ENCODE results near the gene SYNPR.
A peak's percentile ranks its signal among the peaks of the same experiment; 100 is the strongest.

SYNPR gene

DNA sequence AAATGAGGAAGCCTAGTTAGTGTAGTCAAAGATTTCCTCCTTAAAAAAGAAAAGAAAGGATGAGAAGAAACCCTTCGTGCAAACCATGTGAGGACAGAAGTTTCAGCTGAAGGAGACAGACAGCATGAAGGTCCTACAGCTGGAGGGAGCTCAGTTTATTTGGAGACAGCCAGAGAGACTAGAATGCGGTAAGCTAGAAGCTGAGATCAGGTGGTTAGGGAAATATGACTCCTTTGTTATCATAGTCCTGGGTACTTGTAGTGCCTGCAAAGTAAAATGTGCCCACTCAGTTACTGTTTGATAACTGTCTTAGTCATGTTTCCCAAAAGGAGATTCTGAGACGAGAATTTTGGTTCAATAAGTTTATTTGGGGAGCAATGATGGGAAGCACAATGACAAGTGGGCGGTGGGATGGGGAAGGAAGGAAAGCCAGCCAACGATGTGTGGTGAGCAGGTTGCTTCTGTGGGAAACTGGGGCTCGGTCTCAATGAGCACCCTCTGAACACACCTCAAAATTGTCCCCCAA lies 195.6 kb downstream of the SYNPR start:
- DNase-seq (ENCODE audit: low spot score) = no peak

DNA sequence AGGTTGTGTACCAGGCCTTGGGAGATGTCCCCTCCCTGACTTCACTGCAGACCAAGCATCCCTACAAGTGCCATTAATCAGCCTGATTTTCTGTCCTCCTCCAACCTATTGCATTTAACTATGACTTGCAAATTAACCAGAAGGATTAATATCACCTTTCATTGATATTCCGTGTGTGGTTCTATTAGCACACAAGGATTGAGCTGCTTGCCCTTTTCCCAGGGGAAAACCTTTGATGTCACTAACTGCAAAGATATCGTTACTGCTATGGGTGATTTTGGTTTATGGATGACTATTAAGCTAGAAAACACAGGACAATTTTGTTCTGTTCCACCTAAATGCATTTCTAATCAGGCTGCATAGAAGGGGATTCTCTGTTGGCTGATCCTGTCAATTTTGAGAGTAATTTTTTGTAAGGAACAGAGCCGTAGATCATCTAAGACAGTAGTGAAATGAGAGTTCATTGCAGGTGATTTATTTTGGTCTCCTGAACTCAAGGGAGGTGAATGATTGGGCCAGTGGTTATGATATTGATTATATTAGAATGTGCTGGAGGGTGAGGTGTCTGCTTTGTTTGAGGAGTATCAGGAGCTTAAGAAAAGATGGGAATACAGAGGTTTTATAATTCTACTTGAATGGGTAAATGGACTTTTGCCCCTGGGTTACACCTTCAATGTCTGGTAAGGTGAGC lies 196.9 kb downstream of the SYNPR start:
- no peak for DNase-seq (ENCODE audit: low spot score)

DNA sequence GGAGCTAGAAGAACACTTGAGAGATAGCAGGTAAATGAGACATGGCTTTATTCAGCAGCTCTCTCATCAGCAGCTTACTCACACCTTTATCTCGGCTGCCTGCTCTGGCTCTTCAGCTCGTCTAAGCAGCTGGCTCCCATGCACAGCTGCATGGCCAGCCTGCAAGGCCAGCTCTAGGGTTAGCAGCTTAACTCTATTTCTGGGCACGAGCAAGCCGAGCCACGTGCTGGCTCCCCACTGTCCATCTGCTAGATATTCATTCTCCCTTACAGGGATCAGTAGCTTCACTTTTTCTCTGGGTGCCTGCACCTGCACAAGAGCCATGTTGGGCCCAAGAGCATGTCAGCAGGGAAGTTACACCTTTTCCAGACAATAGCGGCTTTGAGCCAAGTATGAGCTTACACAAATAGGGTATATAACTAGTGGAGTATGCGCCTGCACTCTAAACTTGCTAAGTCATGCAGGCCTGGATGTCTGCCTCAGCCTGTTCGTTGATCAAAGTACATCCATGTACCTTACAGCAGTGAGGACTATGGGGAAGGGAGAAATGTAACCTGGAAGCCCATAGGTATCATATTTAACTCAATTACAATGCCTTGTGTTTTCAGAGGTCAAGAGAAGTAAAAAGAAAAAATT lies 199.5 kb downstream of the SYNPR start:
- no peak for DNase-seq (ENCODE audit: low spot score)

DNA sequence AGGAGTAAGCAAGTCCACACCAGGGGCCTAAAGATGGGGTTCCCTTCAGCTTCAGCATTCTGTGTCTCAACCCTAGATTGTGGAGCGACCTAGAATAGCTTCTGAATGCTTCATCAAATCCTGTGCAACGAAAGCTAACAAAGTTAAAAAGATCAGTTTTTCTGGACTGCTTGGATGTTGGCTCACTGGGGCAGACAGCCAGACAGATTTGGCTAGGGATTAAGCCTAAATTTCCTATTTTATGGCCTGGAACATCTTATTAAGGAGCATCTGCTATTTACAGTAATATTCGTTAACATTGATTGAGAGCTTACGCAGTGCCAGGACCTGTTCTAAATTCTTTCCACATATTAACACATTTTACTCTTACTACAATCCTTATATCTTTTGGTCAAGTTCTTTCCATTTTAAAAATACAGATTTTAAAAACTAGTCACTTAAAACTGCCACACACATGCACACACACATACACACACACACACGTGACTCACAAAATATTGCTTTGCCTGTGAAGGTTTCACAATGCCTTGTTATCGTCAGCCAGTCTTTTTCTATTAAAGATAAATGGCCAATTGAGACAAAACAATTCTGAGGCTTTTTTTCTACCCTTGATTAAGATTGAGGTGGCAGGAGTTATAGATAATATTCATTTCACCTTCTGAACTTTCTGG lies 201.0 kb downstream of the SYNPR start:
- DNase-seq (ENCODE audit: low spot score) = peak; percentile 14

DNA sequence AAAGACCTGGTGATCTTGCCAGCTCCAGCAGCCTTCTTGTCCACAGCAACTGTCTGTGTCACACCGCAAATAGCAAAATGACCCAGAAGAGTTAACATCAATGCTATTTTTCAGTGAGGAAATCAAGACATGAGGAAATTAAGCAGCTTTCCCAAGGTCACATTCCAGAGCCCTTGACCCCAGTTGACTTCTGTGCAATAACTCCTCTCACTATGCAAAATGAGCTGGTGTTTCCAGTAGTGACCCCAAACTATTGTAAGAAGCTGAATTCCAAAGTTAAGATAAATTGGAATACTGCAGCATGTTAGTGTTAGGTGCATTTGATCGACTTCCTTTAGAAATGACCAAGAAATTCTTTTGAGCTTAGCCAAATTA lies 201.5 kb downstream of the SYNPR start:
- peak; percentile 30 for DNase-seq (ENCODE audit: low spot score)

DNA sequence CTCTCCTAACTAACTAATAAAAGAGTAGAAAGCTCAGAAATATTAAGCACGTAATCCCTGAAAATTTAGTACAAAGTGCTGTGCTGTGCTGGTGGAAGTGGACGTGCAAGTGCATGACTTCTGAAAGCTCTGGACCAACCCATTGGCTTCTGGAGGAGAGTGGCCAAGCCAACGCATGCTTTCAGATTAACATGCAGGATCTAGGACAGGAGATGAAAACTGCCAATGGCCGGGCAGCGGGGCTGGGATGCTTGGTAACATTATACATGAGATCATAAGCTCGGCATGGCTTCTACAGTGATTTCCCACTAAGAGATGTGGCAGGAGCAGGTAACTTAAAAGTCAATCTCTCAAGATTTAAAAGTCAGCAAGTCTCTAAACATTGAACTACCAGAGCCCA lies 203.5 kb downstream of the SYNPR start:
- no peak for DNase-seq (ENCODE audit: low spot score)

DNA sequence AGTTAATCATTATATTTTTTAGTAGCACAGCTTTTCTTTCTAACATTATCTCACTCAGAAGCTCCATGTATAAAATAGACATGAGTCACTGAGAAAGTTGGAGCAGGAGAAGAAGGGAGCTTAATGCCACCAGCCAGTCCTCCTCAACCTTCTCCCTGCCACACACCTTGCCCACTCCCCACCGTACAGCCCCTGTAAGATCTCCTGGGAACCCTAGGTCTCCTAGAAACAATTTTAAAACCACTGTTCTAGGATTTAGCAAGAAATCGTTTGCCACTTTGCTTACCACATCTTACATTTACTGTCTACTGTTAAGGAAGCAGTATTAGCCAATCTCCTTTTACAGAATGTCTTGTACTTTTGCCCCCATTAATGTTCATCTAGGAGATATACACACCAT lies 204.2 kb downstream of the SYNPR start:
- DNase-seq (ENCODE audit: low spot score) = no peak

DNA sequence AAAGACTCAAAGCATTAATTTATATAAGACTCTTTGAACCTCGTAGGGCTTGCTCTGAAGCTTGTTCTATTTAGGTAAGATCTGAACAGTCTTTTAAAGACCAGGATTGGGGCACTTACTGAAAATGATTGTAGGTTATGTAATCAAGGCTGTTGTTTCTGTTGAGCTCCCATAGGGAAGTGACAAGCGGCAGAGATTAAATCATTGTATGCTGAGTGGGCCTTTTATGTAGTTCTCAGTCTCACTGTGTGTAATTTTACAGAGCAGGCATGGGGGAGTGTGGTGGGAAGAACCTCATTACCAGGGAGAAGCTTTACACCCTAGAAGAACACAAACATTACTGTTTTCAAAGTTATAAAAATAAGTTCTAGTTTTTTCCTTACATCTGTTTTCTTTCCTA lies 214.4 kb downstream of the SYNPR start:
- DNase-seq (ENCODE audit: low spot score) = no peak

DNA sequence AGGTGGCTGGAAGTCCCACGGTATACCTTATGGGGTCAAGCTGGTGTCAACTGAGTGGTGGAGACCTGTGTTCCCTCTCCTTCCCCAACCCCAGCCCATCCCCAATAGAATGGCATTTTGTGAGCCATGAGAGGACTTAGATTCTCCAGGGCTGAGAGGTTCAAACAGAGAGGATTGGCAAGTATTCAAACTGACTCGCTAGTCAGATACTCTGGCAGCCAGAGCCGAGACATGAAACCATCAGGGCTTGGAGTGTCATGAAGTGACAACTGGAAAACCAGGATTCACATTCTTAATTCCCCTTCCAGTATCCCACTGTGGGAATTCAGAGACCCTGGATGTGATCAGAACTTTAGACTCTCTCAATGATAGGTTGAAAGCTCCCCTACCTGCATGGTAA lies 215.0 kb downstream of the SYNPR start:
- no peak for DNase-seq (ENCODE audit: low spot score)

DNA sequence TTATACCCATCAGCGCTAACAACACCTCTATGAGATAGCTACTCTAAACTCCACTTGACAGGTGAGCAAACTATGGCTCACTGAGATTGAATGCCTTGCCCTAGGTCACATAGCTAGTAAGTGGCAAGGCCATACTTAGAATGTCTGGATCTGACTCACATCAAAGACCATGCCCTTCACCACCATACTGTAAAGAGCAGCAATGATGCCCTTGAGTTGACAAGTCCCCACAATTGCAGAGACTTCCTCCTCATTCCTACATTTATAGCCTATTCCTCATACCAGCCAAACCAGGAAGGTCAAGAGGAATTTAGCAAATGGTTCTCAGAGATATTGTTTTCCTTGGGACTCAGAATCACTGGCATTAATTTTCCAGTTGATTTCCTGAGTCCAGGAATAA lies 216.5 kb downstream of the SYNPR start:
- no peak for DNase-seq (ENCODE audit: low spot score)

DNA sequence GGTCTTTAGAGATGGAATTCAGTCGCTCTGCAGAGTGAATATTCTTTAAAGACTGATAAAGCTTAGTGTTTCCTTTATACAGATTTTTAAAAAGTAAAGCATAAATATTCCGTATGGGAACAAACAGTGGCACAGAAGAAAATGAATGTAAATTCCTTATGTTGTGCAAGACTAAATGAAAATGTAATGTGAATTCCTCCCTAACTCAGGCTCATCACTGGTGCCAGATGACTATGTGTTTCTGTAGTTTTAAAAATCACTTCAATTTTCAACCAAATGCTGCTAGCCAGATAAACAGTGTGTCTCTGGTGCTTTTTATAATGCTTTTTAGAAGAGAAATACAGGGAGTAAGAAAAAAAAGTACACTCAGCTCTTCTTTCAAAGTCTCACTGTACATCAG lies 219.5 kb downstream of the SYNPR start:
- DNase-seq (ENCODE audit: low spot score) = no peak

DNA sequence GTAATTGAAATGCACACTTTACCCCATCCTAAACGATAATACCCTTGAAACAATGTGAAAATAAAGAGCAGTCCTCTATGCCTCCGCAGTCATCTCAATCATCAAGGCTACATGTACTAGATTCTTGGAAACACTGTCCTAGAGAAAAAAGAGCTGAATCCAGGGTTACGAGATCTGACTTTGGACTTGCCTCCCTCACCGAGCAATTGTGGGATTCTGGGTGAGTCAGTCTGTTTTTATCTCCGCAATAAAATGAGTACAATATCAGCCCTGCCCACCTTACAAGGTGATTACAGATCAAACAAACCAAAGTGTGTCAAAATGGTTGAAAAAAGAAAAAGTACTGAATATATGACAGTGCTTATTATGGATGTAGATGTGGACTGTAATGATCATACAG lies 222.1 kb downstream of the SYNPR start:
- no peak for DNase-seq (ENCODE audit: low spot score)

DNA sequence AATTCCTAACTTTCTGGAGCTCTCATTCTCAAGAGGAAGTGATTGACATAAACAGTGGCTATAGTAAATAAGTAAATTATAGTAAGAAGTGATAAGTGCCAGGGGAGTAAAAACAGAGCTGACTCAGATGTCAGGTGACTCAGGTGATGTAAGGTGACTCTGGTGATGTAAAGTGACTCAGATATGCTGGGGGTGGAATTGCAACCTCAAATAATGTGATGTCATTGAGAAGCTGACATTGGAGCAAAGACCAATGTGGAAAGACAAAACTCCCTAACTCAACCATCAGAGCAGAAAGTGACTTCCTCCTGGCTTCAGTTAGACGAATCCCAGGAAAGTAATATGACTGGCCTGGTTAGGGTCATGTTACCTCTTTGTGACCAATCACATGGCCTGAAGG lies 230.2 kb downstream of the SYNPR start:
- DNase-seq (ENCODE audit: low spot score) = no peak

DNA sequence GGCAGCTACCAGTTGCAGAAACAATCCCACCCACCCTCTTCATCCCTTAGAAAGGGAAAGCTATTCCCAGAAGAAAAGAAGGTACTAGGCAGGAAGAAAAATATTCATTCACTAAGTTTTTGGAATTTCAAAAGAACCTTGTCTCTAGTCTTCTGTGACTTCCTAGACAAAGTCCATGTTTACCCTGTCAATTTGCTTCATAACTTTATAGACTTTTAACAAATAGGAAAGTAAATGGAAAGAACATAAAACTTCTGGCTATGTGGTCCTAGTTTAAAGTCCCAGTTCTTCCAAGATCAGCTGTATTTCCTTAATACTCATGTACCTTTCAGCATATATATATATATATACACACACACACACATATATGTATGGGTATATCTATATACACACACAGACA lies 230.7 kb downstream of the SYNPR start:
- DNase-seq (ENCODE audit: low spot score) = no peak

DNA sequence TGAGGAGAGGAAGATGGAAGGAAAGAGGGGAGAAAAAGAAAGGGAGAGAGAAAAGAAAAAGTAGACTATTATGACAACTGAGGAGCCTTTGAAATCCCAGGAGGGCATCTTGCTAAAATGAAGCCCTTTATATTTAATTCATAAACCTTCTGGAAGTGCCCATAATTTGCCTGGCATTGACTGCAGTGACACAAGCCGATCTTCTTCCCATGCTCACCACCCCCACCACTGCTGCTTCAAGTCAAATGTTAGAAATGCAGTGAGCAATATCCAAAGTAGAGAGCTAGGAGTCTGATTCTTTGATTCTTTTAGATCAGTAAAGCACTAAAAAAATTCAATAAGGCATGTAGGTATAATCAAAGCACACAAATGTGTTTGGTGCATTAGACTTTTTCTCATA lies 235.7 kb downstream of the SYNPR start:
- DNase-seq (ENCODE audit: low spot score) = no peak

DNA sequence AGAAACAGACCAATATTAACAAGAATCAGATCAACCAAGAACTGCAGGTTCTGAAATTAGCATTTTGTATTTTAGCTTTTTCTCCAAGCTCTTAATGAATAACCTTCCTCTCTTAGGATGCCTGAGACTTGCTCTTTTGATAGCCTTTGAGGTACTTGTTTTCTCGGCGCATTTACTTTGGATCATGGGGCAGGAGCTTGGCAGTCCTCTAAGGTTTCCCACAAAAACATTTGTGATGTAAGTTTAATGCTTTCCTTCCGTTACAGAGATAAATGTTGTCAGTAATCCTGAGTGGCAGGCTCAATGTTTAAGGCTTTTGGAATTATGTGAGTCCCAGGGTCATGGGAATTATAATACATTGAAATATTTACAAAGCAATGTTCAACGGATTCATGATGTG lies 236.6 kb downstream of the SYNPR start:
- no peak for DNase-seq (ENCODE audit: low spot score)

DNA sequence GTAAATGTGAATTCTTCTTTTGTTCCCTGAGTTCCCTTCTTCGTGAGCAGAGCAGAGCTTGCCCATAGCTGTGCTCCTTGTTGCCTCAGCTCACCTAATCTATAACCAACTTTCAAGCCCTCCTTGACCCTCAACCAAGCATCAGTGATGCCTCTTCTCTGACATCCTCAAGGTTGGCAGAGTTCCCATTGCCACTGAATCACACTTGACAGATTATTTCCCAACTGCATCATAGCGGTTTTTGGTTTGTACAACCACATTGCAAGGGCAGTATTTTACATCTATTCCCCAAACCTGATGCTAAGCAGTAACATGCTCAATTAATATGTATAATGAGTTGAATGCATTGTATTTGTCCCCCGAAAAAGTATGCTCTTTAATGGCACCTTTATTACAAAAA lies 241.3 kb downstream of the SYNPR start:
- DNase-seq (ENCODE audit: low spot score) = no peak

DNA sequence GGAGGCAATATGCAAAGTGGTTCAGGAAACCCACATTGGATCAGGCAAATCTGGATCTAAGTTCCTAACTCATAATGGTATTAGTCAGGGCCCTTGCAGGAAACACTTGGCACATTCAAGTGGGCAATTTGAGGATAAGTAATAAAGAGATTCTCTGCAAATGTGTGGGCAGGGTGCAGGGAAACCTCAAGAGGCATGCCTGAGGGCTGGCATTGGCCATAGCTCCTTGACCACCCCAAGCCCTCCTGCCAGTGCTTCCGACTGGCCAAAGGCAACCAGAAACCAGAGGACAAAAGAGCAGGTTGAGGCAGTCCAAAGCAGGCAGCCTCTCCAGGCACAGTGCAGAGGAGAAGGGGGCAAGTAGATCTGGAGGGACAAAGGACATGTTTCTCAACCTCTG lies 243.5 kb downstream of the SYNPR start:
- DNase-seq (ENCODE audit: low spot score) = no peak

DNA sequence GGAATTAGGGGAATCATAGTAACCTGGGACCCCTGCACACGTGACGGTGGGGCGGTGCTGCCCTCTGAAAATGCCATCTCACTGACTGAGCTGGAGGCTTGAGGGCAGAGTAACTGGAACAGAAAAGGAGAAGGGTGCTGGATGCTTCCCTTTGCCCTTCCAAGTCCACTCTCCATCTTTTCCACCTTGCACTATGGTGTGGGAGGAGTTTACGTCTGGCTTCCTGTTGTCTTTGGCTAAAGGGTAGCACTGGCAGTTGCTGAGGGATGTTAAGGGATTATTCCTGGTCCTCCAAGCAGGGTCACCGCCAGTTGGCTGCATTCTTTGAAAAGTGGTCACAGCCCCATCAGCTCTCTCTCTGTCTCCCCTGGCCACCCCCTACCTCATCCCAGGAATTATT lies 245.0 kb downstream of the SYNPR start:
- DNase-seq (ENCODE audit: low spot score) = no peak

DNA sequence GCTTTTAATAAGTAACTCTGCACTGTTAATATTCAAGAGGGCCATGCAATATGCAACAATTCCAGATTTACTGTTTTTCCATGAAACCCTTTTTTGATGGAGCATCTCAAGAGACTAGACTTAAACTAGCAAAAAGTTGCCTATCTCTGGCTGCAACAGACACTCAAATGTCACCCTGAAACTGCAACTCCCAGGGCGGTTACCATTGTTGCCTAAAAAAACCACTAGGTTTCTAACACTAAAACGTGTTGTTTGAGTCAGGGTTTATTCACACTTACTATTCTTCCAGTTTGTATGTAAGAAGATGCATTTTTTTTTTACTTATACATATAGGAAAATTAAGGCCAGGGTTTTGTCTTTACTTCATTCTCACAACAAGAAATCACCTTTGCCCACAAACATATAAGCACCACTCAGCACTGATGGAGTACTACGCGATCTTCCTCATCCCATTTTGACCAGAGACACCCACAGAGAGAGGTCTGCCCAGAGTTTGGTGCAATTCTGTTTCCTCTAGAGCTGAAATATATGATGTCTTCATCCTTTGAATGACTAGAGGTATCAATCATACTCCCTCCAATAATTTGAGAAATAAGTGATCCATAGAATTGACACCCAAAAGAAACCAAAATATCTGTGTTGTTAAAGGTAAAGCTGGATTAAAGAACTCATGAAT lies 250.4 kb downstream of the SYNPR start:
- no peak for DNase-seq (ENCODE audit: low spot score)

DNA sequence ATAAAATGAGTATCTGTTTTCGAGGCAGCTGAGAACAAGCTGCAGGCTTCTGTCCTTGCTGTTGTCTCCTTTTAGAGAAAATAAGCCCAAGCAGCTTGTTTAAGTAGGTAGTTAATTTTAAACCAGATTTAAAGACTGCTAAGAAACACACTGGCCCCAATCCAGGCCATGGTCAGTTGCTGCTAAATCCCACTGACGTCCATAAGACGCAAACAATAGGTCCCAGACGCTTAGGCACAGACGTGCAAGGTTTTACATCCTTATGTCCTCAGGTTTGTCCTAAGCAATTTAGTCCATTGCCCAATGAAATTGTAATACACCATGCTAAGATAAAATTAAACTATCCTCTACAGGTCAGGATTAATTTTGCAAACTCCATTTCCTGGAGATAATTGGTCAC lies 254.4 kb downstream of the SYNPR start:
- no peak for DNase-seq (ENCODE audit: low spot score)

DNA sequence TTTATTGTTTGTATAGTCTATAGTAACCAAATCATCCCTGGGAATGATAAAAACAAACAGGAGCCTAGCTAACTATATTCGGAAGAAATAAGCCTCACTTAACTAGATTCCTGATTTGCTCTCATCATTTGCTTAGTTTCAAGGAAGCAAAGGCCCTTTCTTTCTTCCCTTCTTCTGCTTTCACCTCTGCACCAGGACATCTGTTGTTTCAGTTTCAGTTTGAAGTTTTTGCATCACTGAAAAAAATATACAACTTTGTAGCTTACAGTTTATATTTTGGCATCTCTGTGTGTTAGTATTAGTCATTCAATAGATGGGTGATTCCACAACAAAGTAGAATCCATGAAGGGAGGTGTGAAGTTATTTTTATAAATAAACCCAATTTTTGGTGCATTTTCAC lies 260.8 kb downstream of the SYNPR start:
- DNase-seq (ENCODE audit: low spot score) = no peak

DNA sequence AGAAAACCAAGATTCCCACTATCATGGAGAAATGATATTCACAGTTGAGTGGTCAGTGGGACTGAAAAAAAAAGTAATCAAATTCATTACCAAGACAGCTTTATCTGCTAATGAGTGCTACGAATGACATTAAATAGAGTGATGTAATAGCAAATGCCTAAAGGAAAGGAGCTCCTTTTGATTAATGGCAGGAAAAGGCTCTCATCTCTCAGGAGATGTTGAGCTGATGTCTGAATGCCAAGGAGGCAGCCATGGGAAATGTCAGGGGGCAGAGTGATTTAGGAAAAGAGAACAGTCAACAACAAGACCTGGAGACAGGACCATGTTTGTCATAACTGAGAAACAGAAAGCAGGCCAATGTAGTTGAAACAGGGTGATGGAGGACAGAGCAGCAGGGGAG lies 277.7 kb downstream of the SYNPR start:
- no peak for DNase-seq (ENCODE audit: low spot score)

All from GM03348 (cell line).